Neural progenitor cell (in vitro differentiated cells): ENCODE results near the gene MAP7D2. TPM values are rescaled to one million over a fixed set of nuclear protein-coding genes. Genes with fewer than 3 reads are reported as not detected.

ENCODE experiments used
- DNase-seq: peaks from one replicate; pipeline ENCODE4 v3.0.0-alpha.2; 2016; ENCODE audit warnings: low spot score
- H2AFZ ChIP-seq: fragments of 200-600 bp; sonication (generic); replicated peaks from 2 replicates; pipeline ENCODE4 v1.6.1; 2016; ENCODE audit warnings: antibody characterized with exemption
- H3F3A ChIP-seq: fragments of 200-600 bp; sonication (generic); 2 replicates; pipeline ENCODE4 v1.6.1; 2016; ENCODE audit warnings: antibody characterized with exemption, low read depth
- H3K27ac ChIP-seq: fragments of 200-600 bp; sonication (generic); 2 replicates; pipeline ENCODE4 v1.5.1; 2016; ENCODE audit warnings: mild to moderate bottlenecking
- H3K27me3 ChIP-seq: fragments of 200-600 bp; sonication (generic); 2 replicates; pipeline ENCODE4 v1.6.1; 2016; ENCODE audit warnings: mild to moderate bottlenecking, moderate library complexity
- H3K36me3 ChIP-seq: fragments of 200-600 bp; sonication (generic); 2 replicates; pipeline ENCODE4 v1.5.1; 2016
- H3K4me1 ChIP-seq: fragments of 200-600 bp; sonication (generic); 2 replicates; pipeline ENCODE4 v1.6.1; 2016; ENCODE audit warnings: mixed run types
- H3K4me2 ChIP-seq: fragments of 200-600 bp; sonication (generic); 2 replicates; pipeline ENCODE4 v1.6.1; 2016
- H3K4me3 ChIP-seq: fragments of 200-600 bp; sonication (generic); 2 replicates; pipeline ENCODE4 v1.5.1; 2016
- H3K79me2 ChIP-seq: fragments of 200-600 bp; sonication (generic); 2 replicates; pipeline ENCODE4 v1.6.1; 2016; ENCODE audit warnings: low read depth
- H3K9ac ChIP-seq: fragments of 200-600 bp; sonication (generic); 2 replicates; pipeline ENCODE4 v1.6.1; 2016
- H3K9me3 ChIP-seq: fragments of 200-600 bp; sonication (generic); 2 replicates; pipeline ENCODE4 v1.5.1; 2016; ENCODE audit warnings: low read depth
- H4K20me1 ChIP-seq: fragments of 200-600 bp; sonication (generic); 2 replicates; pipeline ENCODE4 v1.6.1; 2016; ENCODE audit warnings: low read depth
- H3K27ac Mint-ChIP-seq: 3 replicates; pipeline ENCODE4 v1.8.0; 2021; ENCODE audit warnings: mixed read lengths
- H3K27me3 Mint-ChIP-seq: 2 replicates; pipeline ENCODE4 v1.8.0; 2022; ENCODE audit warnings: low read depth, mild to moderate bottlenecking, inconsistent platforms, moderate library complexity, mixed read lengths; ENCODE audit not compliant: insufficient read depth
- H3K36me3 Mint-ChIP-seq: 3 replicates; pipeline ENCODE4 v1.8.0; 2021; ENCODE audit warnings: mixed read lengths
- H3K4me1 Mint-ChIP-seq: 3 replicates; pipeline ENCODE4 v1.8.0; 2021; ENCODE audit warnings: mixed read lengths
- H3K4me3 Mint-ChIP-seq: 3 replicates; pipeline ENCODE4 v1.8.0; 2021; ENCODE audit warnings: mild to moderate bottlenecking, moderate library complexity, mixed read lengths
- H3K9me3 Mint-ChIP-seq: 3 replicates; pipeline ENCODE4 v1.8.0; 2020; ENCODE audit warnings: mixed read lengths
- EZH2 ChIP-seq: fragments of 200-600 bp; sonication (generic); IDR thresholded peaks from 2 replicates; pipeline ENCODE4 v1.6.1; 2017; ENCODE audit warnings: antibody characterized with exemption, mild to moderate bottlenecking, moderate library complexity
- EZH2phosphoT487 ChIP-seq: fragments of 200-600 bp; sonication (generic); IDR thresholded peaks from 2 replicates; pipeline ENCODE4 v1.6.1; 2017; ENCODE audit warnings: antibody characterized with exemption
- total RNA-seq: library from RNA; depleted of rRNA; stranded (reverse); fragments of >200 nt; gene quantifications from 2 replicates; pipeline ENCODE4 v1.2.3, GENCODE V29; 2015; ENCODE audit warnings: low replicate concordance
- TF ChIP-seq, protein P1 (sequence below): fragments of 200-600 bp; sonication (generic); IDR thresholded peaks from 2 replicates; pipeline ENCODE4 v1.5.1; 2017; ENCODE audit warnings: antibody characterized with exemption, mild to moderate bottlenecking

MAP7D2 gene
- total RNA-seq, 1 donor from 2014 or later = 2.6 TPM

DNA sequence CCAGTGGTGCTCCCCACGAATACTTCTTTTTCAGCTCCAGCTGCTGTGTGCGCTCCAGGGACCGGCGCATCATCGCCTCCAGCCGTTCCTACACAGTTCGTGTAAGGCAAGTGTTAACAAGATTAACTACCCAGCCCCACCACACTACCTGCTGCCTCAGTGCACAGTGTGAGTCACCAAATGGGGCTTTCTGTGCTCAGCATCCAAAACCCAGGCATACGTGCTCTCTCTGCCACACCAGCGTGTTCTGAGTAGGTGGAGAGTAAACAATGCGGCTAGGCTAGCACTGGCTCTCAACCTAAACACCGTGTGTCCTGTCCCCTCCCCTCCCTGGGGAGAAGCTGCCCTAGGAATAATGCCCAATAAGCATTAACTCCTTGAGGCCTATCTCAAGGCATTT lies 60.0 kb downstream of the MAP7D2 start:
- H3K36me3 ChIP-seq = no peaks in the 10 kb centered on the region
- no peaks in the 10 kb centered on the region for H3K79me2 ChIP-seq
- H3K9ac ChIP-seq = no peak overlapping the region
- no peak overlapping the region for H2AFZ ChIP-seq
- H3K27me3 ChIP-seq = no peaks in the 10 kb centered on the region
- peaks cover 7% of the 10 kb centered on the region for H3K27me3 Mint-ChIP-seq
- DNase-seq = peak; percentile 40
- no peak overlapping the region for H3K4me3 ChIP-seq
- no peaks in the 10 kb centered on the region for H3F3A ChIP-seq
- no peaks in the 10 kb centered on the region for H4K20me1 ChIP-seq
- no peaks in the 10 kb centered on the region for H3K4me1 ChIP-seq
- H3K36me3 Mint-ChIP-seq = no peaks in the 10 kb centered on the region
- no peak overlapping the region for H3K27ac ChIP-seq
- H3K9me3 Mint-ChIP-seq = peaks cover 2% of the 10 kb centered on the region
- peak overlapping the region; percentile 38 for H3K4me2 ChIP-seq
- H3K4me1 Mint-ChIP-seq = peaks cover 5% of the 10 kb centered on the region
- H3K4me3 Mint-ChIP-seq = no peak overlapping the region
- TF ChIP-seq EZH2phosphoT487 = no peak
- no peak for TF ChIP-seq EZH2
- TF ChIP-seq, protein P1, sequence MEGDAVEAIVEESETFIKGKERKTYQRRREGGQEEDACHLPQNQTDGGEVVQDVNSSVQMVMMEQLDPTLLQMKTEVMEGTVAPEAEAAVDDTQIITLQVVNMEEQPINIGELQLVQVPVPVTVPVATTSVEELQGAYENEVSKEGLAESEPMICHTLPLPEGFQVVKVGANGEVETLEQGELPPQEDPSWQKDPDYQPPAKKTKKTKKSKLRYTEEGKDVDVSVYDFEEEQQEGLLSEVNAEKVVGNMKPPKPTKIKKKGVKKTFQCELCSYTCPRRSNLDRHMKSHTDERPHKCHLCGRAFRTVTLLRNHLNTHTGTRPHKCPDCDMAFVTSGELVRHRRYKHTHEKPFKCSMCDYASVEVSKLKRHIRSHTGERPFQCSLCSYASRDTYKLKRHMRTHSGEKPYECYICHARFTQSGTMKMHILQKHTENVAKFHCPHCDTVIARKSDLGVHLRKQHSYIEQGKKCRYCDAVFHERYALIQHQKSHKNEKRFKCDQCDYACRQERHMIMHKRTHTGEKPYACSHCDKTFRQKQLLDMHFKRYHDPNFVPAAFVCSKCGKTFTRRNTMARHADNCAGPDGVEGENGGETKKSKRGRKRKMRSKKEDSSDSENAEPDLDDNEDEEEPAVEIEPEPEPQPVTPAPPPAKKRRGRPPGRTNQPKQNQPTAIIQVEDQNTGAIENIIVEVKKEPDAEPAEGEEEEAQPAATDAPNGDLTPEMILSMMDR = no peak
- H3K27ac Mint-ChIP-seq = no peak overlapping the region
- H3K9me3 ChIP-seq = no peaks in the 10 kb centered on the region

DNA sequence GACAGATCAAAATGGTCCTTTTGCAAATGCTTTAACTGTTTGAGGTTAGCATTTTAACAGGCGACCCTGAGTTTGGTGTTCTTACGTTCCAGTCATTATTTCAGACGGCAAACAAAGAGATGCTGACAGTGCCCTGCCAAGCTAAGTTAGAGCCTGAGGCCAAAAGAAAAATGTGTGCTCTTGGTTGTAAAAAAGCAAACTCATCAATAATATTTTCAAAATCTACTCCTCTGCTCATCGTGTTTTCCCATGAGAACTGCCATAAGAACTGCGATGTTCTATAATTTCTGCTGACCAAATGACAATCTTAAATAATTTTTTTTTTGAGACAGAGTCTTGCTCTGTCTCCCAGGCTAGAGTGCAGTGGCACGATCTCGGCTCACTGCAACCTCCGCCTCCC lies 63.2 kb downstream of the MAP7D2 start:
- peaks cover 5% of the 10 kb centered on the region for H3K4me1 Mint-ChIP-seq
- H3K4me1 ChIP-seq = no peaks in the 10 kb centered on the region
- TF ChIP-seq EZH2phosphoT487 = no peak
- TF ChIP-seq, protein P1 = no peak
- TF ChIP-seq EZH2 = no peak
- no peaks in the 10 kb centered on the region for H3F3A ChIP-seq
- DNase-seq = no peak
- no peak overlapping the region for H3K4me3 Mint-ChIP-seq
- no peaks in the 10 kb centered on the region for H4K20me1 ChIP-seq
- H2AFZ ChIP-seq = no peak overlapping the region
- no peak overlapping the region for H3K27ac ChIP-seq
- H3K4me3 ChIP-seq = no peak overlapping the region
- H3K36me3 Mint-ChIP-seq = no peaks in the 10 kb centered on the region
- no peaks in the 10 kb centered on the region for H3K36me3 ChIP-seq
- no peaks in the 10 kb centered on the region for H3K27me3 ChIP-seq
- H3K9me3 ChIP-seq = no peaks in the 10 kb centered on the region
- no peaks in the 10 kb centered on the region for H3K79me2 ChIP-seq
- H3K9ac ChIP-seq = no peak overlapping the region
- no peak overlapping the region for H3K27ac Mint-ChIP-seq
- H3K4me2 ChIP-seq = no peak overlapping the region
- H3K27me3 Mint-ChIP-seq = peaks cover 2% of the 10 kb centered on the region
- H3K9me3 Mint-ChIP-seq = peaks cover 3% of the 10 kb centered on the region

DNA sequence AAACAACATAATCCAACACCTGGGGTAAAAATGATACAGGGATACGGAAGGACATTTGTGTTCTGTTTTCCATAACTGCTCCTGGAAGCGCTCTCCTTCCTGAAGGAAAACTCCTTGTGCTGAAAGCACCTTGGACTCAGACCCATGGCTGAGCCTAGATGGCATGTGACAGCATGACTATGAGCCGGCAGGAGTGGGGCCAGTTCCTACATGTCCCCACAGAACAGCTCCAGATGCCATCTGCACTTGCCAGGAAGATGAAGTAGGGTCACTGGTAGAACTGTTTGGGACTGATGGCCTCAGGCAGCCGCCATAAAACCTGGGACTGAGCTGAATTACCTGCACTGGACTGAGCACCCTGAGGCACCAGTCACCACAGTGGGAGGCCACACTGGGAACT lies 69.8 kb downstream of the MAP7D2 start:
- no peaks in the 10 kb centered on the region for H3K79me2 ChIP-seq
- no peak for TF ChIP-seq EZH2phosphoT487
- TF ChIP-seq, protein P1 = no peak
- no peak for TF ChIP-seq EZH2
- Mint-ChIP-seq H3K9me3 (peaks cover 7% of the 10 kb centered on the region), H3K36me3 (no peaks in the 10 kb centered on the region), H3K27ac (no peak overlapping the region), H3K4me3 (no peak overlapping the region), H3K4me1 (no peaks in the 10 kb centered on the region), H3K27me3 (peaks cover 3% of the 10 kb centered on the region)
- H3K4me1 ChIP-seq = no peaks in the 10 kb centered on the region
- H3K9me3 ChIP-seq = no peaks in the 10 kb centered on the region
- H2AFZ ChIP-seq = no peak overlapping the region
- H3K36me3 ChIP-seq = no peaks in the 10 kb centered on the region
- H4K20me1 ChIP-seq = no peaks in the 10 kb centered on the region
- H3F3A ChIP-seq = no peaks in the 10 kb centered on the region
- no peak overlapping the region for H3K4me2 ChIP-seq
- H3K27ac ChIP-seq = no peak overlapping the region
- no peaks in the 10 kb centered on the region for H3K27me3 ChIP-seq
- no peak overlapping the region for H3K4me3 ChIP-seq
- no peak for DNase-seq
- no peak overlapping the region for H3K9ac ChIP-seq
